ENCODE data around the gene NME8. TPM values are rescaled to one million over a fixed set of nuclear protein-coding genes. Genes with fewer than 3 reads are reported as not detected.
A peak's percentile ranks its signal among the peaks of the same experiment; 100 is the strongest.

NME8 gene
- total and polyA plus RNA-seq, 2 experiments from 2014 or later = 0.14 to 1.3 TPM

- TF ChIP-seq, protein P1, sequence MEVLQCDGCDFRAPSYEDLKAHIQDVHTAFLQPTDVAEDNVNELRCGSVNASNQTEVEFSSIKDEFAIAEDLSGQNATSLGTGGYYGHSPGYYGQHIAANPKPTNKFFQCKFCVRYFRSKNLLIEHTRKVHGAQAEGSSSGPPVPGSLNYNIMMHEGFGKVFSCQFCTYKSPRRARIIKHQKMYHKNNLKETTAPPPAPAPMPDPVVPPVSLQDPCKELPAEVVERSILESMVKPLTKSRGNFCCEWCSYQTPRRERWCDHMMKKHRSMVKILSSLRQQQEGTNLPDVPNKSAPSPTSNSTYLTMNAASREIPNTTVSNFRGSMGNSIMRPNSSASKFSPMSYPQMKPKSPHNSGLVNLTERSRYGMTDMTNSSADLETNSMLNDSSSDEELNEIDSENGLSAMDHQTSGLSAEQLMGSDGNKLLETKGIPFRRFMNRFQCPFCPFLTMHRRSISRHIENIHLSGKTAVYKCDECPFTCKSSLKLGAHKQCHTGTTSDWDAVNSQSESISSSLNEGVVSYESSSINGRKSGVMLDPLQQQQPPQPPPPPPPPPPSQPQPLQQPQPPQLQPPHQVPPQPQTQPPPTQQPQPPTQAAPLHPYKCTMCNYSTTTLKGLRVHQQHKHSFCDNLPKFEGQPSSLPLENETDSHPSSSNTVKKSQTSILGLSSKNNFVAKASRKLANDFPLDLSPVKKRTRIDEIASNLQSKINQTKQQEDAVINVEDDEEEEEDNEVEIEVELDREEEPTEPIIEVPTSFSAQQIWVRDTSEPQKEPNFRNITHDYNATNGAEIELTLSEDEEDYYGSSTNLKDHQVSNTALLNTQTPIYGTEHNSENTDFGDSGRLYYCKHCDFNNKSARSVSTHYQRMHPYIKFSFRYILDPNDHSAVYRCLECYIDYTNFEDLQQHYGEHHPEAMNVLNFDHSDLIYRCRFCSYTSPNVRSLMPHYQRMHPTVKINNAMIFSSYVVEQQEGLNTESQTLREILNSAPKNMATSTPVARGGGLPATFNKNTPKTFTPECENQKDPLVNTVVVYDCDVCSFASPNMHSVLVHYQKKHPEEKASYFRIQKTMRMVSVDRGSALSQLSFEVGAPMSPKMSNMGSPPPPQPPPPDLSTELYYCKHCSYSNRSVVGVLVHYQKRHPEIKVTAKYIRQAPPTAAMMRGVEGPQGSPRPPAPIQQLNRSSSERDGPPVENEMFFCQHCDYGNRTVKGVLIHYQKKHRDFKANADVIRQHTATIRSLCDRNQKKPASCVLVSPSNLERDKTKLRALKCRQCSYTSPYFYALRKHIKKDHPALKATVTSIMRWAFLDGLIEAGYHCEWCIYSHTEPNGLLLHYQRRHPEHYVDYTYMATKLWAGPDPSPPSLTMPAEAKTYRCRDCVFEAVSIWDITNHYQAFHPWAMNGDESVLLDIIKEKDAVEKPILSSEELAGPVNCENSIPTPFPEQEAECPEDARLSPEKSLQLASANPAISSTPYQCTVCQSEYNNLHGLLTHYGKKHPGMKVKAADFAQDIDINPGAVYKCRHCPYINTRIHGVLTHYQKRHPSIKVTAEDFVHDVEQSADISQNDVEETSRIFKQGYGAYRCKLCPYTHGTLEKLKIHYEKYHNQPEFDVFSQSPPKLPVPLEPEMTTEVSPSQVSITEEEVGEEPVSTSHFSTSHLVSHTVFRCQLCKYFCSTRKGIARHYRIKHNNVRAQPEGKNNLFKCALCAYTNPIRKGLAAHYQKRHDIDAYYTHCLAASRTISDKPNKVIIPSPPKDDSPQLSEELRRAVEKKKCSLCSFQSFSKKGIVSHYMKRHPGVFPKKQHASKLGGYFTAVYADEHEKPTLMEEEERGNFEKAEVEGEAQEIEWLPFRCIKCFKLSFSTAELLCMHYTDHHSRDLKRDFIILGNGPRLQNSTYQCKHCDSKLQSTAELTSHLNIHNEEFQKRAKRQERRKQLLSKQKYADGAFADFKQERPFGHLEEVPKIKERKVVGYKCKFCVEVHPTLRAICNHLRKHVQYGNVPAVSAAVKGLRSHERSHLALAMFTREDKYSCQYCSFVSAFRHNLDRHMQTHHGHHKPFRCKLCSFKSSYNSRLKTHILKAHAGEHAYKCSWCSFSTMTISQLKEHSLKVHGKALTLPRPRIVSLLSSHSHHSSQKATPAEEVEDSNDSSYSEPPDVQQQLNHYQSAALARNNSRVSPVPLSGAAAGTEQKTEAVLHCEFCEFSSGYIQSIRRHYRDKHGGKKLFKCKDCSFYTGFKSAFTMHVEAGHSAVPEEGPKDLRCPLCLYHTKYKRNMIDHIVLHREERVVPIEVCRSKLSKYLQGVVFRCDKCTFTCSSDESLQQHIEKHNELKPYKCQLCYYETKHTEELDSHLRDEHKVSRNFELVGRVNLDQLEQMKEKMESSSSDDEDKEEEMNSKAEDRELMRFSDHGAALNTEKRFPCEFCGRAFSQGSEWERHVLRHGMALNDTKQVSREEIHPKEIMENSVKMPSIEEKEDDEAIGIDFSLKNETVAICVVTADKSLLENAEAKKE (CRISPR knock-in tag; IDR thresholded peaks at IDR 0.05) = no peak
- TF ChIP-seq CTCF (conservative IDR thresholded peaks at IDR 0.05; ENCODE audit: low read depth in 2 of 2) (no peak), ZNF331 (CRISPR knock-in tag; IDR thresholded peaks at IDR 0.05; ENCODE audit: low read depth) (no peak)
These were observed 51.4 kb downstream of the NME8 start (continued) for GRCh38 chr7:37899712-37900247.

DNA sequence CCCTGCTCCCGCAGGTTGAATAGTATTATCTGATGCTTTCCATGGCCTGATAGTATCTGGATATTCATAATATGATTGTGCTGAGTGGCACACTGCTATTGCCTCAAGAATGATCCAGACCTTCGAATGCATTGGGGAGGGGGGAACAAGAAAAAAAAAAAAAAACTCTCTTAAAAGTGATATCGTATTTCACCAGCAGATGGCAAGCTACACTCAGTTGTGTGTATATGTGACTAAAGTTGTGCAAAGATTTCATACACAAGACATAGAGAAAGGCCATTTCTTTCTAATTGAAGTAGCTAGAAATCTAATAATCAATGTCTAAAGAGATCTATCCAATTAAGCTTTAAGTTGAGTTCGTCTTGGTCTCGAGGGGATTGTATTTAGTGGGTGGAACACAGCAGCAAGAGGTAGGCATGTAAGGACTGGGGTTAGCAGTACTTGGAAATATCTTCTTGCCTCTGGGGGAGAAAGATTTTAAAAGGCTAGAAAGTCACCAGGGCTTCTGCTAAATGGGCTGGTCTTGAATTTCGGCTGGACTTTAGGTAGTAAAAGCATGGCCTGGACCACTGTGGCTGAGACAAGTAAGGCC is 52.9 kb downstream of the NME8 start:
- H3K27ac ChIP-seq (ENCODE audit: low read depth) = no peak overlapping the region
- Mint-ChIP-seq H3K4me3 (no peak overlapping the region), H3K27ac (no peak overlapping the region), H3K9me3 (no peaks in the 10 kb centered on the region), H3K4me1 (no peaks in the 10 kb centered on the region; the same call in 2 of the 3 replicates), H3K27me3 (ENCODE audit: insufficient read depth, low read depth, poor library complexity) (no peaks in the 10 kb centered on the region), H3K36me3 (ENCODE audit: low read depth) (no peaks in the 10 kb centered on the region)
- DNase-seq (ENCODE audit: low spot score) (peak; percentile 74), ATAC-seq (peak; percentile 70)
- no peaks in the 10 kb centered on the region for H3K27me3 ChIP-seq (ENCODE audit: insufficient read depth)
- no peaks in the 10 kb centered on the region for H3F3A ChIP-seq (replicated peaks; ENCODE audit: low read depth)
- TF ChIP-seq STAT1 (IDR thresholded peaks at IDR 0.05; ENCODE audit: unreplicated experiment) (no peak), EZH2 (IDR thresholded peaks at IDR 0.05; ENCODE audit: low read depth, unreplicated experiment) (no peak), ZNF114 (CRISPR knock-in tag; IDR thresholded peaks at IDR 0.05) (no peak), CTCF (conservative IDR thresholded peaks at IDR 0.05; ENCODE audit: low read depth in 2 of 2) (peak; percentile 73 to 86), ZNF331 (CRISPR knock-in tag; IDR thresholded peaks at IDR 0.05; ENCODE audit: low read depth) (no peak)
- H2AFZ ChIP-seq = peak overlapping the region; percentile 69; the same call in 1 of the 2 replicates
- H4K20me1 ChIP-seq (replicated peaks; ENCODE audit: insufficient read depth) = no peaks in the 10 kb centered on the region
- no peaks in the 10 kb centered on the region for H3K36me3 ChIP-seq (ENCODE audit: insufficient read depth)
- no peaks in the 10 kb centered on the region for H3K79me2 ChIP-seq (replicated peaks; ENCODE audit: insufficient read depth)
- no peaks in the 10 kb centered on the region for H3K9me2 ChIP-seq (ENCODE audit: insufficient read depth)
- H3K4me3 ChIP-seq = no peak overlapping the region
- H3K4me1 ChIP-seq (ENCODE audit: insufficient read depth) = 0 out of 2 replicates have a peak, but pooled peaks cover 3% of the 10 kb centered on the region
- no peak overlapping the region for H3K4me2 ChIP-seq

All from GM23338 (cell line).